ENCODE results near the gene SLC44A3. TPM values are rescaled to one million over a fixed set of nuclear protein-coding genes. Genes with fewer than 3 reads are reported as not detected.

The SLC44A3 gene
- total and polyA plus RNA-seq, 2 of the 13 experiments (the other 11 are each of a cell fraction or from before 2014, with no cell fraction given): 6.8 to 14.1 TPM

DNA sequence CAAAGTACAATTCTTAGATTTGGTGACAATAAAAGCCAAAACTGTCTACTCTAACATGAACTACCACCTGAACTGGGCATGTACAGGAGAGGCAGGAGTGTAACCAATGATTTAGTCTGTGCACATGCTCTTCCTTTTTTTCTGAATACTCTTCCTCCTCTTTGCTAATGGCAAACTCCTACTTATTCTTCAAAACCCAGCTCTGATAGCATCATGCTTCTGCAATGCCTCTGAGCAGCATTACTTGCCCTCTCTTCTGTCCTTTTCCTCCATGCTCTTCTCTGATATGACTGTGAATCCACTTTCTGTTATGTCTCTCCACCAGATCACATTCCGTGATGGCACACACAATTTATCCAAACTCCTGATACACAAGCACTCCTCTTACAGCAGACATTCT is 75.4 kb downstream of the SLC44A3 start (continued):
- TF ChIP-seq KLF16 (CRISPR knock-in tag; IDR thresholded peaks at IDR 0.05): no peak
- 0 out of 2 replicates have a peak, but pooled peaks have one; percentile 1 for TF ChIP-seq ZMYM3 (CRISPR knock-in tag; IDR thresholded peaks at IDR 0.05)

DNA sequence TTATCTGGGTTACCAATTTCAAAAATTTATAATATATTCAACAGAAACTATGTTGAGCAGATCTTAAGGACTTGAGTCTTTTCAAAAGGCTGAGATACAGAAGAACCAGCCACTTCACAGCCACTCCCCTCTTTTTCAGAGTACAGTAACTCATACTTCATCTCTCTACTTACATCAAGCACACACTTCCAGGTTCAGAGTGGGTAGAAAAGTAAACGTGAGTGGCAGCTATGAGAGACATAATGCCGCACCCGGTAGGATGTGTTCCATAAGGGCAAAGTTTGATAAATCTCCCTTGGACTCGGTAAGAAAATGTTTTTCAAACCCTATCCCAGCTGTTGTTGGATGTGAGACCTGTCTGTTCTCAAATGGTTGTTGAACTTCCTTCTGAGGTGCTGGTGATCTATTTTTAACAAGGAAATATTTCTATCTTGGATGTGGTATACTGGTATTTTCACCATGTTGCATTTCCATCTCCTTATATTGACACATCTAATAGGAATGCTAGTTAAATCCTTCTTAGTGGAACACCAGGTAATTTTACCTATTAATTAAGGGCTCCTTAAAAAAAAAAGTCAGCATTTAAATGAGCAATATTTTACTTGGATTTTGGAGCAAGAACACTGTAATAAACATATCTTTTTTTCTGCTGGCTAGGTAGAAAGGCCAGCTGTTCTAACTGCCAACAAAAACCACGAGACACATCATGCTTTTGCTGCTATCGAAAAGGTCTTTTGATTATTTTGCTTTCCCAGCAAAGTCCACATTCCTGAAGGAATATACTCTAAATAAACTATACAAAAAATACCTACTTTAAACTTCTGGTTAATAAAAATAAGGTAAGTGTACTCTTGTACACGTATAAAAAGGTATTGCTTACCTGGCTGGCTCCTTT is 78.6 kb downstream of the SLC44A3 start:
- H3K27ac ChIP-seq (ENCODE audit: extremely low read length, insufficient read depth, low read length): no peak overlapping the region
- H3K27me3 ChIP-seq (ENCODE audit: control insufficient read depth in 1 of 2, insufficient read depth in 2 of 2, low read length in 2 of 2): no peaks in the 10 kb centered on the region
- DNase-seq (ENCODE audit: low spot score): no peak
- WGBS (ENCODE audit: low lambda C conversion rate): 96% methylated on average over 7 of the region's 7 CpGs
- no peaks in the 10 kb centered on the region for H3K9me3 ChIP-seq (ENCODE audit: low read length)
- H4K20me1 ChIP-seq (ENCODE audit: insufficient read depth, low read length): peaks cover 4% of the 10 kb centered on the region; the same call in 1 of the 2 replicates
- intact Hi-C loops (cut with micrococcal nuclease; ENCODE audit: unreplicated experiment) (no loop called here), in situ Hi-C loops (cut with HindIII; ENCODE audit: extremely low pct_ligation_motif_present, low pct_unique_long_range_greater_than_20kb) (no loop called here)
- no peak overlapping the region for H3K4me3 ChIP-seq (replicated peaks in 1 of 3; ENCODE audit: insufficient read depth in 1 of 3, low read depth in 2 of 3, low read length in 3 of 3)
- peaks cover 13% of the 10 kb centered on the region for H3K79me2 ChIP-seq (ENCODE audit: insufficient read depth, low read length)
- ChIA-PET POLR2A (no interaction called here), CTCF (ENCODE audit: low intra/inter-chr PET ratio, low total read pairs) (no interaction called here)
- ATAC-seq: no peak
- no TSS peak for BruUV-seq (replicated peaks)
- TF ChIP-seq CCDC6 (CRISPR knock-in tag; IDR thresholded peaks at IDR 0.05) (no peak), AGO2 (optimal IDR thresholded peaks at IDR 0.05; ENCODE audit: low read depth, low read length) (no peak), ZFP90 (CRISPR knock-in tag; IDR thresholded peaks at IDR 0.05; ENCODE audit: borderline replicate concordance) (no peak), RBM22 (optimal IDR thresholded peaks at IDR 0.05; ENCODE audit: low read length) (peak; percentile 43), SATB2 (CRISPR knock-in tag; IDR thresholded peaks at IDR 0.05) (no peak)
- H3K4me1 ChIP-seq (ENCODE audit: insufficient read depth, low read length): peaks cover 26% of the 10 kb centered on the region
- peaks cover 24 to 66% of the 10 kb centered on the region in 2 experiments for H3K36me3 ChIP-seq (replicated peaks in 1 of 2; ENCODE audit: control insufficient read depth in 1 of 2, insufficient read depth in 2 of 2, low read length in 2 of 2)
- FAIRE-seq: no peak
- no peak overlapping the region for H2AFZ ChIP-seq (ENCODE audit: low read length)
- no peak overlapping the region for H3K4me2 ChIP-seq (ENCODE audit: low read depth, low read length)
- no peak overlapping the region for H3K9ac ChIP-seq (ENCODE audit: insufficient read depth, low read depth, low read length)

Measured in HepG2 (cell line).